ENCODE data around the gene FTO. TPM values are rescaled to one million over a fixed set of nuclear protein-coding genes. Genes with fewer than 3 reads are reported as not detected.

The FTO gene
- polyA plus RNA-seq, 1 experiment = 135 TPM

DNA sequence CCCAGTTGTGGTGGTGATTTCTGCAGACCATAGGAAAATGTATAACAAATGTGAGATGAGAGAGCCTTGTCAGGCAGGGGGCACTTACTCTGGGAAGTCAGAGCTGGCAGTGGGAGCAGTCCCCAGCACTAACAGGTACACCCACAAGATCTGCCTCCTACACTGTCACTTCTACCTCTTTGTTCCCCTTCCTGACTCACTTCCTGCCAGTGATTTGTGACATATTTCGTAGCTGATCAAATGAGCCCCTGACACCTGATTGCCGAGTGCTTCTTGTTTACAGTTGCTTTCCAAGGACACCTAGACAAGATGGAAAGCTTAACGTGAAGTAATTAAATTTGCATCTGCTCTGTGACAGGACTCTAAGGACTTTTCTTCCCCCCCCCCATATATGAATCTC, 40.5 kb downstream of the FTO start:
- ChIA-PET CTCF (interaction anchor here (0.7 to 1.8 kb wide), 7 partner anchors 9 to 31 kb away, joined by 3 to 6 read pairs (median 3); no protein-coding TSS in a partner anchor), POLR2A (no interaction called here)
- no peaks in the 10 kb centered on the region for H3K27me3 ChIP-seq (ENCODE audit: control insufficient read depth, insufficient read depth, low read length)
- no peak overlapping the region for H3K4me3 ChIP-seq (ENCODE audit: low read depth, low read length)
- no peak overlapping the region for H3K27ac ChIP-seq (ENCODE audit: low read depth, low read length)
- TF ChIP-seq, protein P1, sequence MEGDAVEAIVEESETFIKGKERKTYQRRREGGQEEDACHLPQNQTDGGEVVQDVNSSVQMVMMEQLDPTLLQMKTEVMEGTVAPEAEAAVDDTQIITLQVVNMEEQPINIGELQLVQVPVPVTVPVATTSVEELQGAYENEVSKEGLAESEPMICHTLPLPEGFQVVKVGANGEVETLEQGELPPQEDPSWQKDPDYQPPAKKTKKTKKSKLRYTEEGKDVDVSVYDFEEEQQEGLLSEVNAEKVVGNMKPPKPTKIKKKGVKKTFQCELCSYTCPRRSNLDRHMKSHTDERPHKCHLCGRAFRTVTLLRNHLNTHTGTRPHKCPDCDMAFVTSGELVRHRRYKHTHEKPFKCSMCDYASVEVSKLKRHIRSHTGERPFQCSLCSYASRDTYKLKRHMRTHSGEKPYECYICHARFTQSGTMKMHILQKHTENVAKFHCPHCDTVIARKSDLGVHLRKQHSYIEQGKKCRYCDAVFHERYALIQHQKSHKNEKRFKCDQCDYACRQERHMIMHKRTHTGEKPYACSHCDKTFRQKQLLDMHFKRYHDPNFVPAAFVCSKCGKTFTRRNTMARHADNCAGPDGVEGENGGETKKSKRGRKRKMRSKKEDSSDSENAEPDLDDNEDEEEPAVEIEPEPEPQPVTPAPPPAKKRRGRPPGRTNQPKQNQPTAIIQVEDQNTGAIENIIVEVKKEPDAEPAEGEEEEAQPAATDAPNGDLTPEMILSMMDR (IDR thresholded peaks at IDR 0.05; ENCODE audit: low read depth, low read length) = no peak
- H3K9me3 ChIP-seq (ENCODE audit: control insufficient read depth, insufficient read depth, low read length) = peaks cover 2% of the 10 kb centered on the region; the same call in 1 of the 2 replicates
- DNase-seq (ENCODE audit: low read depth, low spot score) = no peak

DNA sequence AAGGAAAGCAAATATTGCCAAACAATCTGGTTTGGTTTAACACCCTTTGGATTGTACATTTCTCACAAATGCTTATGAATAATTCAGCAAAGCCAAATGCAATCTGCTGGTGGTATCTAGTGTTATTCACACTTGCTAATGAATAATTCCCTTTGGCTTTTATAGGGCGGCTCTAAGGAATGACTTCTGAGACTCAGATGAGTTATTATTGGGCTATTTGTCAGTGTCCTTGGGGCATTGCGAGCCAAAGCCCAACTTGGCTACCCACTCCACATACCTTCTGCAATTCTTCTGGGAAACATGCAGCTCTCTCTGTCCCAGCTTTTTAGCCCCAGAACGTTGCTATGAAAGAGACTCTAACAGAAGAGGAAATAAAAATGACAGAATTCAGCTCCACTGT, 41.1 kb downstream of the FTO start:
- no peak for DNase-seq (ENCODE audit: low read depth, low spot score)
- no peak overlapping the region for H3K27ac ChIP-seq (ENCODE audit: low read depth, low read length)
- TF ChIP-seq, protein P1 (IDR thresholded peaks at IDR 0.05; ENCODE audit: low read depth, low read length) = no peak
- ChIA-PET CTCF (interaction anchor here (0.6 to 1.0 kb wide), 3 partner anchors 9 to 77 kb away, joined by 3 read pairs; no protein-coding TSS in a partner anchor), POLR2A (no interaction called here)
- no peaks in the 10 kb centered on the region for H3K27me3 ChIP-seq (ENCODE audit: control insufficient read depth, insufficient read depth, low read length)
- no peak overlapping the region for H3K4me3 ChIP-seq (ENCODE audit: low read depth, low read length)
- H3K9me3 ChIP-seq (ENCODE audit: control insufficient read depth, insufficient read depth, low read length) = peaks cover 3% of the 10 kb centered on the region; the same call in 1 of the 2 replicates

GRCh38 chr16:53745753-53746266, 41.9 kb downstream of the FTO start:
- ChIA-PET CTCF (interaction anchor here (0.5 kb wide), 1 partner anchor 71 kb away, joined by 3 read pairs; no protein-coding TSS in a partner anchor), POLR2A (no interaction called here)
- Histone ChIP-seq H3K27ac (ENCODE audit: low read depth, low read length) (no peak overlapping the region), H3K4me3 (ENCODE audit: low read depth, low read length) (no peak overlapping the region), H3K27me3 (ENCODE audit: control insufficient read depth, insufficient read depth, low read length) (no peaks in the 10 kb centered on the region), H3K9me3 (ENCODE audit: control insufficient read depth, insufficient read depth, low read length) (peaks cover 3% of the 10 kb centered on the region; the same call in 1 of the 2 replicates)
- DNase-seq (ENCODE audit: low read depth, low spot score) = no peak
- TF ChIP-seq, protein P1 (IDR thresholded peaks at IDR 0.05; ENCODE audit: low read depth, low read length) = peak; percentile 40

DNA sequence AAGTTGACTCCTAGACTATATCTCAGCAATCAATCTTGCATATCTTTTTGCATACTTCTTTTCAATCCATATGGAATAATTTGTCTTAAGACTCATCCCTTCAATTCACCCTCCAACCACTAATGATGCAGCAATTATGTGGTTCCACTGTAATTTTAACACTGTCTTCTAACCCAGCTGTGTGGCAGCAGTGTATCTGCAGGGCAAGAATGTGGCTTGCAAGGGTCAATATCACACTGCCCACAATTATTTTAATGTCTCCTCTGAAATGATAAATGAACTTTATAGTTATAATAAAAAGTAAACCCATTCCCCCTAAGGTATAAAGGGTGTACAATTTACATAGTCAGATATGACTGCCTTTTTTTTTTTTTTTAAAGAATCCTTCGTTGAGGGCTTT, 48.6 kb downstream of the FTO start:
- CTCF ChIA-PET = interaction anchor here (0.7 to 0.9 kb wide), 2 partner anchors 9 to 812 kb away, joined by 6 to 7 read pairs; no protein-coding TSS in a partner anchor
- H3K9me3 ChIP-seq (ENCODE audit: control insufficient read depth, insufficient read depth, low read length) = peaks cover 3% of the 10 kb centered on the region; the same call in 1 of the 2 replicates
- H3K27ac ChIP-seq (ENCODE audit: low read depth, low read length) = no peak overlapping the region
- TF ChIP-seq, protein P1 (IDR thresholded peaks at IDR 0.05; ENCODE audit: low read depth, low read length) = no peak
- no peak for DNase-seq (ENCODE audit: low read depth, low spot score)
- no peaks in the 10 kb centered on the region for H3K27me3 ChIP-seq (ENCODE audit: control insufficient read depth, insufficient read depth, low read length)
- POLR2A ChIA-PET = interaction anchor here (0.6 kb wide), 1 partner anchor 392 kb away, joined by 5 read pairs; no protein-coding TSS in a partner anchor
- H3K4me3 ChIP-seq (ENCODE audit: low read depth, low read length) = no peak overlapping the region

GRCh38 chr16:53753431-53753830, 49.5 kb downstream of the FTO start:
- no peaks in the 10 kb centered on the region for H3K27me3 ChIP-seq (ENCODE audit: control insufficient read depth, insufficient read depth, low read length)
- ChIA-PET POLR2A (no interaction called here), CTCF (interaction anchor here (0.5 to 1.1 kb wide), 5 partner anchors 9 to 204 kb away, joined by 3 to 6 read pairs (median 4); no protein-coding TSS in a partner anchor)
- DNase-seq (ENCODE audit: low read depth, low spot score) = no peak
- no peak overlapping the region for H3K27ac ChIP-seq (ENCODE audit: low read depth, low read length)
- H3K9me3 ChIP-seq (ENCODE audit: control insufficient read depth, insufficient read depth, low read length) = peaks cover 3% of the 10 kb centered on the region; the same call in 1 of the 2 replicates
- TF ChIP-seq, protein P1 (IDR thresholded peaks at IDR 0.05; ENCODE audit: low read depth, low read length) = no peak
- H3K4me3 ChIP-seq (ENCODE audit: low read depth, low read length) = no peak overlapping the region

Data from AG04450 (cell line).